Stimulated activated CD8-positive, alpha-beta memory T cell treated with anti-CD3 and anti-CD28 coated beads, Interleukin-12 subunit alpha, Interleukin-12 subunit beta, amount 100 ng/mL, for 24 hours (primary cell): ENCODE data around the gene NPHP4.
"Not testable (repeated sequence)": the region's sequence is repeated elsewhere in the genome, so short reads cannot be mapped to it uniquely, and the experiment has no call there.

Experiments used
- DNase-seq: peaks from one replicate; pipeline ENCODE4 v3.0.0-alpha.2; 2020; ENCODE audit errors: extremely low read depth

NPHP4 gene

GRCh38 chr1:6023346-6023745, 31.1 kb upstream of the NPHP4 start:
- DNase-seq = no peak

- DNase-seq = no peak
Observed at GRCh38 chr1:6022193-6022592, 30.0 kb upstream of the NPHP4 start.

GRCh38 chr1:6019166-6019845, 27.1 kb upstream of the NPHP4 start:
- no peak for DNase-seq

GRCh38 chr1:6017654-6018053, 25.4 kb upstream of the NPHP4 start:
- not testable (repeated sequence) for DNase-seq

- no peak for DNase-seq
Observed at GRCh38 chr1:6016191-6016865, 24.1 kb upstream of the NPHP4 start.

- DNase-seq = no peak
Observed at GRCh38 chr1:6014130-6014999, 22.1 kb upstream of the NPHP4 start.

- DNase-seq = no peak
Observed at GRCh38 chr1:6013491-6013890, 21.3 kb upstream of the NPHP4 start.

GRCh38 chr1:6012529-6013318, 20.5 kb upstream of the NPHP4 start:
- DNase-seq = no peak

- DNase-seq = no peak
Observed at GRCh38 chr1:6011946-6012258, 19.7 kb upstream of the NPHP4 start.

- no peak for DNase-seq
Observed at GRCh38 chr1:6011161-6011945, 19.1 kb upstream of the NPHP4 start.

- no peak for DNase-seq
Observed at GRCh38 chr1:6010554-6010953, 18.3 kb upstream of the NPHP4 start.

GRCh38 chr1:6009120-6010040, 17.2 kb upstream of the NPHP4 start:
- DNase-seq = no peak

GRCh38 chr1:6008696-6009095, 16.5 kb upstream of the NPHP4 start:
- no peak for DNase-seq

GRCh38 chr1:6008084-6008415, 15.8 kb upstream of the NPHP4 start:
- no peak for DNase-seq

- DNase-seq = no peak
Observed at GRCh38 chr1:6007318-6008083, 15.3 kb upstream of the NPHP4 start.

GRCh38 chr1:6006882-6007281, 14.7 kb upstream of the NPHP4 start:
- no peak for DNase-seq

- no peak for DNase-seq
Observed at GRCh38 chr1:6005276-6005917, 13.2 kb upstream of the NPHP4 start.

GRCh38 chr1:6004412-6005123, 12.3 kb upstream of the NPHP4 start:
- no peak for DNase-seq
